Vein endothelial cell (primary cell): Measurements from ENCODE around the gene PTGDR2. TPM values are rescaled to one million over a fixed set of nuclear protein-coding genes. Genes with fewer than 3 reads are reported as not detected.

Experiments
- total RNA-seq: library from RNA; depleted of rRNA; stranded (reverse); fragments of >200 nt; gene quantifications from 2 replicates; pipeline ENCODE4 v1.2.3, GENCODE V29; 2012

The PTGDR2 gene
- under 0.01 TPM in 1 of 2 replicates, not detected in the other for total RNA-seq

GRCh38 chr11:60855726-60856633, at the start of gene PTGDR2:
PTGDR2 (minus strand) TSS chr11:60855950; CDS start chr11:60853722, 2,228 bp downstream.

DNA sequence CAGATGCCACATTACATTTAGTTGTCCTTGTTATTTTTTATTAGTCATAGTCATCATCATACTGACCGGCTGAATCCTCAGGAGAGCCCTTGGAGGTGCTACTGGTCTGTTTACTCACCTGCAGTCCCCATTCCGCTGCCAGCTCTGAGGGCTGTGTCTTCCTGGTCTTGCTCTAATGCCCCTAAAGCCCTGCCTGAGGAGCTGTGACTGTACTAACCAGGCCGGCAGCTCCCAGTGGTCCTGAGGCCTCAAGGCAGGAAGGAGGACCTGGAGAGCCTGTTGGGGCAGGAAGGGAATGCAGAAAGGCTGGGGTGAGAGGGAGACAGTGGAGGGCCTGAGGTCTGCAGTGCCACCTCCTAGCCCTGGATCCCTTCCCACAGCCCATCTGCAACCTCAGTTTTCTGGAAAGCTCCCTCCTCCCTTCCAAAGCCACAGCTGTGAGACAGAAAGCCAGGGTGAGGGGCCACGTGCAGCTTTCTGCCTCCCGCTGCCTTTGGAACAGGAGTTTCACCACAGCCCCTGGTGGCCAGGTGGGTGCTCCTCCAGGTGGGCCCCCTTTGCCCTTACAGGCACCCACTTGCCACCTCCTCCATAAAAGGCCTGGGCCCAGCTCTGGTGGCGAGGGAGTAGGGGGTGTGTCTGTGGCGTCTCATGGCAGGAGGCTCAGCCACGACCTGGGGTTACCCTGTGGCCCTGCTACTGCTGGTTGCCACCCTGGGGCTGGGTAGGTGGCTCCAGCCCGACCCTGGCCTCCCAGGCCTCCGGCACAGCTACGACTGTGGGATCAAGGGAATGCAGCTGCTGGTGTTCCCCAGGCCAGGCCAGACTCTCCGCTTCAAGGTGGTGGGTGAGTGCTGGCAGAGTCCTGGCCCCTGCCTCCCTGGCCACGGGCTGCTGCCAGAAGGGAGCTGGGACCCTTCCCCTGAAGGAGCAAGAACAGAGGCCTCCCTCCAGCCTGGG, 11.4 kb upstream of the PTGDR2 start, which contains the start of gene ZP1:
Gene ZP1 (plus strand): TSS at position 632 of the 960 bp plus-strand sequence. CDS start 20 bp downstream, at position 652.

DNA sequence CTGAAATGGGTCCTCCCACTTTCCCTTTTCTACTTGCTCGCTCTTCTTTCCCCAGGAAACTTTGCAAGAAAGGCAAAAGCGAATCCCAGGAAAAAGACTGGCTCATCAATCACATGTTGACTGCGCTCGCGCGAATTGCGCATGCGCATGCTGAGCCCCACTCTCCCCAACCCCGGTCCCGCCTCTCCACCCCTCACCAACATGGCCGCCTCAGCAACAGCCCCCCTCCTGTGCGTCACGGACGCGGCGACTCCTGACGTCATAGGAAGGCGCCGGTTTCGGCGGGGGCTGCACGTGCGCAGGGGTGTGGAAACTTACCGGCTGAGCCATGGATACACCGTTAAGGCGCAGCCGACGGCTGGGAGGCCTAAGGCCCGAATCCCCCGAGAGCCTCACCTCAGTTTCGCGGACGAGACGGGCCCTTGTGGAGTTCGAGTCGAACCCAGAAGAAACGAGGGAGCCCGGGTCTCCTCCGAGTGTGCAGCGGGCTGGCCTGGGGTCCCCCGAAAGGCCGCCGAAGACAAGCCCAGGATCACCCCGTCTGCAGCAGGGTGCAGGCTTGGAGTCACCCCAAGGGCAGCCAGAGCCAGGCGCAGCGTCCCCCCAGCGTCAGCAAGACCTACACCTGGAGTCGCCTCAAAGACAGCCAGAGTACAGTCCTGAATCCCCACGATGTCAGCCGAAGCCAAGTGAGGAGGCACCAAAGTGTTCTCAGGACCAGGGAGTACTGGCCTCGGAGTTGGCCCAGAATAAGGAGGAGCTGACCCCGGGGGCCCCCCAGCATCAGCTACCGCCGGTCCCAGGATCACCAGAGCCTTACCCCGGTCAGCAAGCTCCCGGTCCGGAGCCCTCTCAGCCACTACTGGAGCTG, 13.7 kb downstream of the PTGDR2 start, which contains the start of gene CCDC86:
Gene CCDC86 (plus strand): TSS at position 317 of the 871 bp plus-strand sequence. CDS start 12 bp downstream, at position 329.

Other genes with a start within 250 kb of the PTGDR2 start
- gene MS4A8, start 156.3 kb downstream of the PTGDR2 start, total RNA-seq: not detected in 2 replicates
- not detected in 2 replicates for gene MS4A18, start 131.2 kb downstream of the PTGDR2 start, total RNA-seq
- not detected in 2 replicates for gene MS4A15, start 99.1 kb downstream of the PTGDR2 start, total RNA-seq
- gene MS4A10, start 70.6 kb downstream of the PTGDR2 start, total RNA-seq: not detected in 2 replicates
- gene CCDC86, start 13.8 kb downstream of the PTGDR2 start, total RNA-seq: 32.7 and 33.8 TPM in 2 replicates
- gene ZP1, start 11.6 kb upstream of the PTGDR2 start, total RNA-seq: not detected in 2 replicates
- 96.3 and 103 TPM in 2 replicates for gene PRPF19, start 50.6 kb upstream of the PTGDR2 start, total RNA-seq
- 104 and 123 TPM in 2 replicates for gene TMEM109, start 58.2 kb upstream of the PTGDR2 start, total RNA-seq
- gene TMEM132A, start 68.5 kb upstream of the PTGDR2 start, total RNA-seq: 59.2 and 101 TPM in 2 replicates
- 3.2 and 5.6 TPM in 2 replicates for gene SLC15A3, start 96.2 kb upstream of the PTGDR2 start, total RNA-seq
- not detected in 2 replicates for gene CD6, start 115.7 kb upstream of the PTGDR2 start, total RNA-seq
- gene CD5, start 246.5 kb upstream of the PTGDR2 start, total RNA-seq: not detected in 2 replicates